CD4-positive, CD25-positive, alpha-beta regulatory T cell (primary cell): ENCODE results near the gene APP. TPM values are rescaled to one million over a fixed set of nuclear protein-coding genes. Genes with fewer than 3 reads are reported as not detected.

ENCODE experiments used
- ATAC-seq, 2 donors: fragments of 150-1000 bp; cut with Tn5 transposase; one replicate each; pipeline ENCODE4 v1.10.0; 2021; ENCODE audit warnings: low read depth in 2 of 2, moderate number of reproducible peaks in 2 of 2, moderate library complexity in 1 of 2
- DNase-seq, 3 donors: peaks; one replicate each; pipeline versions ENCODE4 v3.0.0 to v3.0.0-alpha.2; 2012 to 2022; ENCODE audit warnings: mixed read lengths in 1 of 3
- H3K27ac ChIP-seq: one replicate; pipeline ENCODE4 v1.7.0; 2013; ENCODE audit warnings: mild to moderate bottlenecking, low read length; ENCODE audit not compliant: insufficient read depth, poor library complexity, severe bottlenecking
- H3K27me3 ChIP-seq: one replicate; pipeline ENCODE4 v1.7.0; 2013; ENCODE audit warnings: low read length; ENCODE audit not compliant: control insufficient read depth, insufficient read depth
- H3K36me3 ChIP-seq: one replicate; pipeline ENCODE4 v1.7.0; 2013; ENCODE audit warnings: mild to moderate bottlenecking, low read length, moderate library complexity; ENCODE audit not compliant: control insufficient read depth, insufficient read depth
- H3K4me1 ChIP-seq: 2 replicates; pipeline ENCODE4 v1.7.0; 2013; ENCODE audit warnings: mild to moderate bottlenecking, low read length; ENCODE audit not compliant: insufficient read depth, control insufficient read depth, poor library complexity, severe bottlenecking
- H3K4me3 ChIP-seq: one replicate; pipeline ENCODE4 v1.7.0; 2013; ENCODE audit warnings: low read depth, mild to moderate bottlenecking, low read length, moderate library complexity
- H3K9me3 ChIP-seq, 2 experiments: 1 replicate in 1 of 2; 2 replicates in 1 of 2; pipeline ENCODE4 v1.7.0; 2013; ENCODE audit warnings: low read length in 2 of 2, mild to moderate bottlenecking in 1 of 2, moderate library complexity in 1 of 2; ENCODE audit not compliant: control insufficient read depth in 2 of 2
- H3K27ac Mint-ChIP-seq, 3 donors: one replicate each; pipeline ENCODE4 v1.8.0; 2020 to 2022; ENCODE audit warnings: mild to moderate bottlenecking in 3 of 3, mixed read lengths in 3 of 3, moderate library complexity in 2 of 3
- H3K27me3 Mint-ChIP-seq: one replicate; pipeline ENCODE4 v1.8.0; 2022; ENCODE audit warnings: mild to moderate bottlenecking, mixed read lengths
- H3K36me3 Mint-ChIP-seq: one replicate; pipeline ENCODE4 v1.8.0; 2020; ENCODE audit warnings: mixed read lengths
- H3K4me1 Mint-ChIP-seq, 4 donors: one replicate each; pipeline ENCODE4 v1.8.0; 2020 to 2022; ENCODE audit warnings: mixed read lengths in 4 of 4, mild to moderate bottlenecking in 1 of 4
- H3K4me3 Mint-ChIP-seq, 4 donors: one replicate each; pipeline ENCODE4 v1.8.0; 2020 to 2022; ENCODE audit warnings: mild to moderate bottlenecking in 4 of 4, mixed read lengths in 4 of 4, moderate library complexity in 3 of 4
- H3K9me3 Mint-ChIP-seq, 7 donors: one replicate each; pipeline ENCODE4 v1.8.0; 2020 to 2022; ENCODE audit warnings: mixed read lengths in 7 of 7, mild to moderate bottlenecking in 3 of 7, moderate library complexity in 2 of 7
- polyA plus RNA-seq, 4 donors: library from polyadenylated mRNA; unstranded; fragments of 300-500 nt; fragmentation: Illumina TruSeq; gene quantifications; one replicate each; pipeline ENCODE4 v1.2.3, GENCODE V29; 2021
- total RNA-seq: library from RNA; stranded (reverse); gene quantifications from one replicate; pipeline ENCODE4 v1.2.3, GENCODE V29; 2022

Gene APP
- total and polyA plus RNA-seq, 5 donors from 2014 or later = 3.9 to 29.5 (median 7.5) TPM

- Histone ChIP-seq H3K9me3 (no peaks in the 10 kb centered on the region), H3K4me3 (no peak overlapping the region), H3K4me1 (no peaks in the 10 kb centered on the region), H3K27me3 (no peaks in the 10 kb centered on the region), H3K36me3 (no peaks in the 10 kb centered on the region), H3K27ac (no peak overlapping the region)
- Mint-ChIP-seq H3K36me3 (no peaks in the 10 kb centered on the region), H3K4me3 (no peak overlapping the region), H3K27ac (no peak overlapping the region), H3K4me1 (peaks cover 0 to 17% (median 13%) of the 10 kb centered on the region in 4 donors), H3K27me3 (no peaks in the 10 kb centered on the region), H3K9me3 (peaks cover 0 to 1% (median 0%) of the 10 kb centered on the region in 7 donors)
- ATAC-seq (no peak), DNase-seq (no peak)
Measured at GRCh38 chr21:26146681-26147080, 23.9 kb downstream of the APP start.

DNA sequence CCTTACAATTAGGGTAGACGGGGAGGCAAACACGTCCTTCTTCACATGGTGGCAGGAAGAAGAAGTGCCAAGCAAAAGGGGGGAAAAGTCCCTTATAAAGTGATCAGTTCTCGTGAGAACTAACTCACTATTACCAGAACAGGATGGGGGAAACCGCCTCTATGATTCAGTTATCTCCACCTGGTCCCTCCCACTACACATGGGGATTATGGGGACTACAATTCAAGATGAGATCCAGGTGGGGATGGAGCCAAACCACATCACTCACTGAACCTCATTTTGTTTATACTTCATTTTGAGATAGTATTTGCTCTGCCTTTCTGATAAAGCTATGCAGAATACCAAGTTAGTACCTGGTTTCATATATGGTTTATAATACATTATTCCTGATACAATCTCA lies 26.5 kb downstream of the APP start:
- Histone ChIP-seq H3K36me3 (no peaks in the 10 kb centered on the region), H3K27ac (no peak overlapping the region), H3K27me3 (no peaks in the 10 kb centered on the region), H3K4me1 (no peaks in the 10 kb centered on the region), H3K4me3 (no peak overlapping the region), H3K9me3 (no peaks in the 10 kb centered on the region)
- ATAC-seq (no peak), DNase-seq (no peak)
- Mint-ChIP-seq H3K4me1 (peaks cover 0 to 14% (median 11%) of the 10 kb centered on the region in 4 donors), H3K4me3 (no peak overlapping the region), H3K36me3 (no peaks in the 10 kb centered on the region), H3K27ac (no peak overlapping the region), H3K27me3 (no peaks in the 10 kb centered on the region), H3K9me3 (peaks cover 0 to 1% (median 0%) of the 10 kb centered on the region in 7 donors)

DNA sequence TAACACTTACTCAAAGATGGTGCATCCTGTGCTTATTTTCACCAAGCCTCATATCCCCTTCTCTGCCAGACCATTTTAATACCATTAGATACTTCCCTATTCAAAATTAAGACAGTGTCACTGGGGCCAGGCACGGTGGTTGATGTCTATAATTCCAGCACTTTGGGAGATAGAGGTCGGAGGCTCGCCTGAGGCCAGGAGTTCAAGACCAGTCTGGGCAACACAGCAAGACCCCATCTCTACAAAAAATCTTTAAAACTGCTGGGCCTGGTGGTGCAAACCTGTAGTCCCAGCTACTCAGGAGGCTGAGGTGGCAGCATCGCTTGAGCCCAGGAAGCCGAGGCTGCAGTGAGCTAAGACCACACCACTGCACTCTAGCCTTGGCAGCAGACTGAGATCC lies 28.2 kb downstream of the APP start:
- Histone ChIP-seq H3K36me3 (no peaks in the 10 kb centered on the region), H3K27ac (no peak overlapping the region), H3K4me3 (no peak overlapping the region), H3K9me3 (no peaks in the 10 kb centered on the region), H3K27me3 (no peaks in the 10 kb centered on the region), H3K4me1 (no peaks in the 10 kb centered on the region)
- Mint-ChIP-seq H3K4me3 (no peak overlapping the region), H3K4me1 (peaks cover 0 to 1% (median 0%) of the 10 kb centered on the region in 4 donors), H3K27ac (no peak overlapping the region), H3K9me3 (peaks cover 0 to 1% (median 0%) of the 10 kb centered on the region in 7 donors), H3K36me3 (no peaks in the 10 kb centered on the region), H3K27me3 (no peaks in the 10 kb centered on the region)
- DNase-seq (no peak), ATAC-seq (no peak)

DNA sequence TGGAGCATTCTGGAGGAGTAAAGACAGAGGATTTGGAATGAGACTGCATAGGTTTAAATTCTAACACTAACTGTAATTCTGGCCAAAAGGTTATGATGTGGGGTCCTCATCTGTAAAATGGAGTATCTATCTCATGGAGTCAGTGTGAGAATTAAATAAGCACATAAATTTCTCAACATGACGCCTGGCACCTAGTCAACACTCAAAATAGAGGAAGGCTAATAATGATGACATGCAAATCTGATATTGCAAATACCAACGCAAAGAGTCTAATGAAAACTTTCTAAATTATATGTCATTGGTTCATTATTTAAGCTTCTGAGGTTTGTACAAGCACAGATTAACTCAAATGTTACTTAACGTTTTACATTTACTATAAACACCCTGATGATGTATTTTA lies 29.6 kb downstream of the APP start:
- no peak for ATAC-seq
- peaks cover 0 to 11% (median under 1%) of the 10 kb centered on the region in 4 donors for H3K4me1 Mint-ChIP-seq
- H3K27me3 Mint-ChIP-seq = no peaks in the 10 kb centered on the region

DNA sequence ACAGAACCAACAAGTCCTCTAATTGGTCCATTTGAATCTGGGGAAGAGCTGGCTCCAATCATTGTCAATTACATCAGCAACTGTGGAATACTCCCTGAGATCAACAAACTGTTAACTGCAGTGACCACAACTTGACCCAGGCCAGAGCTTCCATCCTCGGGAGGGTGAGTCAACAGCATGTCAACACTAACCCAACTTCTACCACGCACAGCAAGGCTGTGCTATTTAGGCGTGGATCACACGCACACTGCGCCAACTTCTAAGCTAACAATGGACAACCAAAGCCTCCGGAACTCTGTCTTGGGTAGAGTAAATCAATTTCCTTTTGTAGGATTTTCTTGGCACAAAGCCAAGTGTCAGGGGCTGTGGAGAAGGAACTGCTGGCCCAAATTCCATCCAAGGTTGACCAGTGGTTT lies 30.4 kb downstream of the APP start:
- Mint-ChIP-seq H3K27ac (no peak overlapping the region), H3K36me3 (no peaks in the 10 kb centered on the region), H3K27me3 (no peaks in the 10 kb centered on the region), H3K4me3 (no peak overlapping the region), H3K9me3 (peaks cover 0 to 2% (median 0%) of the 10 kb centered on the region in 7 donors), H3K4me1 (peaks cover 0 to 11% (median under 1%) of the 10 kb centered on the region in 4 donors)
- ATAC-seq (no peak), DNase-seq (no peak)
- Histone ChIP-seq H3K27me3 (no peaks in the 10 kb centered on the region), H3K4me1 (no peaks in the 10 kb centered on the region), H3K4me3 (no peak overlapping the region), H3K36me3 (no peaks in the 10 kb centered on the region), H3K27ac (no peak overlapping the region), H3K9me3 (no peaks in the 10 kb centered on the region)

More for the DNA sequence above, 29.6 kb downstream of the APP start:
- Histone ChIP-seq H3K27me3 (no peaks in the 10 kb centered on the region), H3K27ac (no peak overlapping the region), H3K4me3 (no peak overlapping the region), H3K36me3 (no peaks in the 10 kb centered on the region), H3K4me1 (no peaks in the 10 kb centered on the region), H3K9me3 (no peaks in the 10 kb centered on the region)
- H3K9me3 Mint-ChIP-seq = peaks cover 0 to 2% (median 0%) of the 10 kb centered on the region in 7 donors
- H3K36me3 Mint-ChIP-seq = no peaks in the 10 kb centered on the region
- H3K4me3 Mint-ChIP-seq = no peak overlapping the region
- DNase-seq = no peak
- H3K27ac Mint-ChIP-seq = no peak overlapping the region

DNA sequence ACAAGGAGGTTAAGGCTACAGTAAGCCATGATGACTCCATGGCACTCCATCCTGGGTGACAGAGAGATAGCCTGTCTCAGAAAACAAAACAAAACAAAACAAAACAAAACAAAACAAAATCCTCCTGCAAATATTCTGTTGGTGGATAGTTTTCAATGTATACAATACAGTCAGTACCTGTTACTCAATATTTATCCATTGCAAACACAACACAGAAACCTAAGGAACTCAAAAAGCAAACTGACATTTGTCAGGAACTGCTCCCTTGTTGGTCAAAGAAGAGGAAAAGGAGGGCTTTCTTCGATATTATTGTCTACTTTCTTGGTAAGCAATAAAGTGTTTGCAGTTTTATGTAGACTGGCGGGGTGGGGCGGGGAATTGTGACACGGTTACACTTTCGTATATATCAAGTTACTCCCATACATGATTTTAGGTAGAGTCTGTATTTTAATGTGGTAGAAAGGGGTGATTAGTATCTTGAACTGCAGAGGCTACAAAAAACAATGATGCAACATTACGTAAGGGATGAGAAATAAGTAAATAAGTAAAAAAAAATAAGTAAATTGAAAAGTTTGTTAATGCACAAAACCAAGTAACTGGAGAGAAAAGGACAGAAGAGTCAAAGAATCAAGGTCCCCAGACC lies 31.8 kb downstream of the APP start:
- H3K27me3 Mint-ChIP-seq = no peaks in the 10 kb centered on the region
- H3K36me3 ChIP-seq = no peaks in the 10 kb centered on the region
- no peaks in the 10 kb centered on the region for H3K4me1 ChIP-seq
- no peaks in the 10 kb centered on the region for H3K9me3 ChIP-seq
- DNase-seq = no peak
- no peak overlapping the region for H3K27ac ChIP-seq
- ATAC-seq = no peak
- no peak overlapping the region for H3K4me3 Mint-ChIP-seq
- no peak overlapping the region for H3K4me3 ChIP-seq
- H3K36me3 Mint-ChIP-seq = no peaks in the 10 kb centered on the region
- H3K27me3 ChIP-seq = no peaks in the 10 kb centered on the region
- H3K4me1 Mint-ChIP-seq = peaks cover 0 to 11% (median 3%) of the 10 kb centered on the region in 4 donors
- no peak overlapping the region for H3K27ac Mint-ChIP-seq
- H3K9me3 Mint-ChIP-seq = peaks cover 0 to 2% (median 0%) of the 10 kb centered on the region in 7 donors

DNA sequence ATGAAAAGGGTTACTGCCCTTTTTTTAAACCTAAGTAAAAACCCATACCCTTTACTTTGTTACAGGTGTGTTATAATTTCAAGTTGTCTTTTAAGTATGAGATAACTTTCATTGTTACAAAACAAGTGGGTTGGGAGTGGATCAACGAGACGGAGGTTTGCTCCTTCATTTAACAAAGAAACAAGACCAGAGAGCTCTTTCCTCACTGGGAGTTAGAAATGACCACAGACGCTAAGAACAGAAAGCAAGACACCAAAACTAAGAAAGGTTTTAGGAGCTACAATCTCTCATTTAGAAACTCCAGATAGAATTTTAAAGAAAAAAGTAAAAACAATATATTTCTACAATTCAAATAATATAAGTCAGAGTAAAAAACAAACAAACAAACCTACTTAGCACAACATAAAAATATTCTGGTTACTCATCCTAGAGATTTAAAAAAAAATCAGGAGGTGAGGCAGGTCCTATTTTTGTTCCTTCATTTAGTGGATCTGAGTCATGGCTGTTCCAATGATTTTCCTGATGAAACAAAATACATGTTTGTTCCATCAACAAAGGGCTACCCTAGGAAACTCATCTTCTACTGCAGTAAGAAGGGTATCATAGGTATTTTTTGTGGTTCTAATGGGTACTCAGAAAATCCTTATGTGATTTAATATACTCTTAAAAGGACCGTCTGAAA lies 33.0 kb downstream of the APP start:
- Mint-ChIP-seq H3K4me3 (no peak overlapping the region), H3K9me3 (peaks cover 0 to 2% (median 0%) of the 10 kb centered on the region in 7 donors), H3K36me3 (no peaks in the 10 kb centered on the region), H3K27me3 (no peaks in the 10 kb centered on the region), H3K4me1 (peaks cover 0 to 11% (median 3%) of the 10 kb centered on the region in 4 donors), H3K27ac (peak overlapping the region in 1 of 3 donors; percentile 64)
- DNase-seq = no peak
- H3K4me1 ChIP-seq = no peaks in the 10 kb centered on the region
- H3K27ac ChIP-seq = no peak overlapping the region
- H3K9me3 ChIP-seq = no peaks in the 10 kb centered on the region
- no peaks in the 10 kb centered on the region for H3K36me3 ChIP-seq
- H3K4me3 ChIP-seq = no peak overlapping the region
- ATAC-seq = no peak
- H3K27me3 ChIP-seq = no peaks in the 10 kb centered on the region
